HAP-1 (cell line): ENCODE measurements around the gene ROGDI.

Experiments
- DNase-seq, 2 experiments: peaks; one replicate each; pipeline ENCODE4 v3.0.0-alpha.2; 2016 to 2020; ENCODE audit warnings: low spot score in 2 of 2
- H3K27me3 ChIP-seq: fragments of 250-450 bp; sonication (Bioruptor Pico); 2 replicates; pipeline ENCODE4 v1.5.1; 2020; ENCODE audit warnings: low read depth, mild to moderate bottlenecking, moderate library complexity
- H3K36me3 ChIP-seq: fragments of 250-450 bp; sonication (Bioruptor Pico); replicated peaks from 2 replicates; pipeline ENCODE4 v1.5.1; 2020; ENCODE audit warnings: mild to moderate bottlenecking
- H3K4me1 ChIP-seq: fragments of 250-450 bp; sonication (Bioruptor Pico); 2 replicates; pipeline ENCODE4 v1.5.1; 2020; ENCODE audit warnings: mild to moderate bottlenecking
- H3K4me3 ChIP-seq: fragments of 250-450 bp; sonication (Bioruptor Pico); 2 replicates; pipeline ENCODE4 v1.5.1; 2020; ENCODE audit warnings: mild to moderate bottlenecking, moderate library complexity
- H3K9me3 ChIP-seq: fragments of 250-450 bp; sonication (Bioruptor Pico); 2 replicates; pipeline ENCODE4 v1.5.1; 2020; ENCODE audit warnings: mild to moderate bottlenecking, moderate library complexity
- in situ Hi-C: fragments of 300-500 bp; cut with MboI; formaldehyde crosslinking; loops from 3 replicates; pipeline ENCODE4 v1.14.3; 2020; ENCODE audit warnings: low sequenced_read_pairs, inconsistent platforms, mixed read lengths

ROGDI gene

DNA sequence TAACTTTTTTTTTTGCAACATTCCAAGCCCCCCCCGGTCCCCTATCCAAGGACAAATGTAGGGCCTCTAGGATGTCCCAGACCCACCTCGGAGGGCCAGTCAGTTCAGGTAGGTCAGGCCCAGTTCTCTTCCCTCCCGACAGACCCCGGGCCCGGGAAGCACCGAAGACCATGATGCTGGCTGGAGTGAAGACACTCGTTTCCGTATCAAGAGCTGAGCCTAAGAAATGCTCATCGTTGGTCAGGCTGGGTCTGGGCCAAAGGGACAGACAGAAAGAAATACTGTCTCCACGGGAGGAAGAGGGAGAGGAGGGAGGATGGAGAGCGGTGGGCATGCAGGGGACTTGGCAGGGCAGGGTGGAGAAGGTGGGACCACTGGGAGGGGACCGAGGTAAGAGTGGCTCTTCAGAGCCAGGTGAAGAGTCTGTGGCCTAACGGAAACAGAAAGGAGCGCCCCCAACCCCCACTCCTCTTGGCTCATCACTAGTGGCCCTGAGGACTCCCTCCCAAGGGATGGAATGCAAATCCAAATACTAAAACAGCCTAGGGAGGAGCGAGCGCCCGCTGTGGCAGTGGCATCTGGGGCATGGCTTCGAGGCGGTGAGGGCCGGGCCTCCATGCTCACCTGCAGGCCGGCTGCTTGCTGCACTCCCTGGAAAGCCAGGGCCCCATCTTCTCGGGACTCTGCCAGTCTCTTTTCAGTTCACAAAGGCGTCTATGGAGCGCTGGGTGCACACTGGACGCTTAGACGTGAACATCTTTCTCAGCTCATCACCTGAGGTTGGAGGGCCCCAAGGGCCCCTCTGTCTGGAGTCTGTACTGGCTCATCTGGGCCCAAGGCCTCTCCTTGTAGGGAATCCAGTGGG lies 1.7 kb upstream of the ROGDI start:
- no peaks in the 10 kb centered on the region for H3K9me3 ChIP-seq
- in situ Hi-C loops = no loop called here
- H3K36me3 ChIP-seq = peaks cover 39% of the 10 kb centered on the region
- H3K4me1 ChIP-seq = peaks cover 12% of the 10 kb centered on the region
- no peak overlapping the region for H3K4me3 ChIP-seq
- no peaks in the 10 kb centered on the region for H3K27me3 ChIP-seq
- no peak for DNase-seq

DNA sequence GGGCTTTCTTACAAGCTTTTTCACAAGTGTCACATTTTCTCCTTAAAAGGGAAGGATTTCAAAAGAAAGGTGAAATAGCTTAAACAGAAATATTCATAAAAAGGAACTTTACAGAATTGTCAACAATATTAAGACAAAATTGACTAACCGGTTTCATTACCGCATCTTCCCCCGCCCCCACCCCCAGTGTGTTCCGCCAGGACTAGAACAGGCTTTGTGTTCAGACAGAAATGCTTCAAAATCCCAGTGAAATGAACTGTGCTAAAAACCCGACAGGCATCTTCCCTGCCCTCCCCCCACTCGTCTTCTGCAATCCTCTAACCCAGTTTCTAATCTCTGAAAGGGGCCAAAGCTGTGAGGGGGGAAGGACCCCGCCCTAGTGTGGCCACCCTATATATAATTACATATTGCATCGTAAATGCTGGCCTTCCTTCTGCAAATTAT lies 990 bp upstream of the ROGDI start:
- H3K36me3 ChIP-seq = peaks cover 34% of the 10 kb centered on the region
- H3K9me3 ChIP-seq = no peaks in the 10 kb centered on the region
- in situ Hi-C loops = no loop called here
- H3K4me1 ChIP-seq = peaks cover 12% of the 10 kb centered on the region
- DNase-seq = no peak
- H3K27me3 ChIP-seq = no peaks in the 10 kb centered on the region
- peak overlapping the region; percentile 59 for H3K4me3 ChIP-seq

DNA sequence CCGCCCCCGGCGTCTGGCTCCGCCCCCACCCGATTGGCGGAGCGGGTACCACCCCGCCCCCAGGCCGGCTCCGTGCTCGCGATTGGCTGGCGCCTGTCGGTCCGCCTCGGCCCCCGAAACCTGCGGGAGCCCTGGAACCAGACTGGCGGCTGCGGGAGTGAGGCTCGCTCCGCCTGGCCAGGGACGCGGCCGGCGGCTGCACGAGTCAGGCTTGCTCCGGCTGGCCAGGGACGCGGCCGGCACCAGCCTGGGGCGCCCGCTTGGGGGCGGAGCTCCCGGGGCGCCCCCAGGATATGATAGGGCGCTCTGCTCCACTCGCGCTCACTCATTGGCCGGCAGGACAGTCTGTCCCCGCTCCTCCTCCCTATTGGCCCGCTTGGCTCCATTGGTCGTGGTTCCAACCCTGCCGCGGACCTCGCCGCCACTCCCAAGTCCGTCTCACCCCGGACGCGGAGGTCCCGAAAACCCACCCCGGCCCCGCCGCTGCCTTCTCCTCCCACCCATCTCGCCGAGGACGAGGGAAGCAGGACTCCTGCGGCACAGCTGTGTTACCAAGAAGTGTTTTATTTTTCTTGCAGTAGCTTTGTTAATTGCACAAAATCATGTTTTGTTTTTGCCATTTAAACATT lies 340 bp upstream of the ROGDI start:
- no peaks in the 10 kb centered on the region for H3K27me3 ChIP-seq
- DNase-seq = peak; percentile 94 to 95

DNA sequence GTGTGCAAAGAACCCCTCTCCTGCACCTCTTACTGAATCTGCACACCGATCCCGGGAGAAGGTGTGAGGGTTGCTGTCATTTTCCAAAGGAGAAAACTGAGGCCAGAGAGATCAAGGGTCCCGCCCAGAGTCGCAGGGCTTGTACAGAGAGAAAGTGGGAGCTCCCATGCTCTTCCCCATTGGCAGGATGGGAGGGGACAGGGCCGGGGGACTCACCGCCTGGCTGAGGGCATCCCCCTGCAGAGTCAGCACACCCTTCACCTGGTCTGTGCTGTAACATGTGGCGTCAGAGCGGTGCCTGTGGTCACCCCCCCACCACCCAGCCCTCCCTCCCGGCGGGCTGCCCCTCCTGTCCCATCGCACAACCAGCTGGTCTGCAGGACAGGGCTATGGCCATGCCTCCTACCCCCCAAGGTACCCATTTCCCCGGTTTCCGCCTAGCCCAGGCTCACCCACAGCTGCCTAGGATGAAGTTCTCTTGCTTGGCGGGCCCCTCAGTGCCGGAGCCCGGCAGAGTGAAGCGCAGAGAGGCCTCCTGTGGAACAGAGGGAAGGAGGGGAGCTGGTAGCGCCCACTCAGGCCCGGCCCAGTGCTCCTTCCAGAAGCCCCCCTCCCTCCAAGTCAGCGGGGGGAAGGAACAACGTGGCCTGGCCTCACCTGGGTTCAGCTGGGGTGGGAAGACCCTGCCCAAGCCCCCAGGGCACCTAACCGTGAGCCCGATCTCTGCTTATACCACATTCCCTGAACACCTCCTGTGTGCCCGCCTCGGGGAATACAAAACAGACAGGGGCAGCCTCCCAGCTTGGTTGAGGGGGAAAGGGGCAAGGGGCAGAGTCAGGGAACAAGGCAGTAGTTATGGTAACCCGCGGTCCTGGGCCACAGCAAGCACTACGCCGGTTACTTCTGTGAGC lies 1.1 kb downstream of the ROGDI start:
- no peaks in the 10 kb centered on the region for H3K27me3 ChIP-seq
- H3K9me3 ChIP-seq = no peaks in the 10 kb centered on the region
- H3K4me3 ChIP-seq = peak overlapping the region; percentile 59
- H3K4me1 ChIP-seq = peaks cover 12% of the 10 kb centered on the region
- DNase-seq = no peak
- H3K36me3 ChIP-seq = peaks cover 21% of the 10 kb centered on the region
- in situ Hi-C loops = no loop called here

More for the DNA sequence above, 340 bp upstream of the ROGDI start:
- no peaks in the 10 kb centered on the region for H3K9me3 ChIP-seq
- H3K36me3 ChIP-seq = peaks cover 29% of the 10 kb centered on the region
- H3K4me3 ChIP-seq = peak overlapping the region; percentile 59
- peaks cover 12% of the 10 kb centered on the region for H3K4me1 ChIP-seq
- in situ Hi-C loops = no loop called here

DNA sequence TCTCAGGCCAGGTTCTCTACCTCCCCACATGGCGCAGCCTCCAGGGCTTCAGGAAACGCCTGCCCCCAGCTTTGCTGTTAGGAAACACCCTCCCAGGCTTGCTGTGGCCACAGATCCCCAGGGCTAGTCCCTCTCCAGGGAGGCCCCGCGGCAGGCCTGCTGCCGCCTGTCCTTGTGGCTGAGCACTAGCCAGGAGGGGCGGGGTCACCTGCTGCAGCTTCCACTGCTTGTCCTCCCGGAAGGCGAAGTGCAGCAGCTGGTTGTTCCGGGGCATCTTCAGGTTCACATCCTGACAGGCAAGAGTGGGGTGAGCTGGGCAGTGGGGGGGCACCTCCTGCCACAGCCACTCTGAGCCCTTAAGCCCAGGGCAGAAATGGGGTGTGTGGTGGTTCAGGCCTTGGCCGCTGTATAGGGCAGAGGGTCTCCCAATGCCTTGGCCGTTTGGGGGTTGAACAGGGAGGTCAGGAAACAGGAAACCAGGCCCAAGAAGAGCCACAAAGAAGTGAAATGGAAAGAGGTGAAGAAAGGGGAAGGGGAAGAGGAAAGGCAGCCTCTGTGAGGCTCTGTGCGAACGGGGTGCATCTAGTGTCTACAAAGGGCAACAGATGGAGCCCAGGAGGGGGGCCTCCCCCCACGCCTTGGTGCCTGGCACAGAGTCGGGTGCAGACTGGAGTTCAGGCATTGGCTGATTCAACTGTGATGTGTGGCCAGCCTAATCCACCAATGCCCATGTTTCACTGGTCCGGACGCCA lies 2.0 kb downstream of the ROGDI start:
- Histone ChIP-seq H3K4me1 (peaks cover 12% of the 10 kb centered on the region), H3K36me3 (peaks cover 18% of the 10 kb centered on the region), H3K4me3 (no peak overlapping the region), H3K9me3 (no peaks in the 10 kb centered on the region), H3K27me3 (no peaks in the 10 kb centered on the region)
- in situ Hi-C loops = no loop called here
- DNase-seq = peak in 1 of 2 experiments; percentile 28

DNA sequence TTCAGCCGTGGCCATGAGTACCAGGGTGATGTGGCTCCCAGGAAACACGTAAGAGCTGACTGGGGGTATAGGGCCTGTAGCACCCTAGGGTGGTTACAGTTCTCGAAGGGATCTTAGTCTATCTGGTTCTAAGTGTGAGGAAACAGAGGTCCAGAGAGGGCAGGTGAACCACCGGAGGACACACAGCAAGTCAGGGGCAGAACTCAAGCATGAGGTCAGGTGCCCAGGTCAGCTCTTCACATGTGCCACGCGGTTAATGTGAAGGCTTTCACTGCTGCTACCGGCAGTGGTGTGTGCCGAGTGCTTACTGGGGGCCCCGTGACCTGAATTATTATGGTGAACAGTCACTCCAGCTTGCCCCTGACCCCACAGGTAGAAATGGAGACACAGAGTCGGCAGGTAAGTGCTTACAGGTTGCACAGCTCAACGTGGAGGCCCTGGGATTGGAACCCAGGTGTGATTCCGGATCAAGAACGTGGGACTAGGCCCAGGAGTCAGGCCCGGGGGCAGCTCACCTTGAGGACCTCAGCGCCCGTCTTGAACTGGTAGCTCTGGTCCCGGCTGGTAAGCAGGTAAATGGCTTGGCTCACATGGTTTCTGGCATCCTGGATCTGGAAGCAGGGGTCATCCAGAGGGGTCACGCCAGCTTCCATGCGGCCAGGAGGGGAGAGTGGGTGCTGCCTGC lies 3.1 kb downstream of the ROGDI start:
- Histone ChIP-seq H3K27me3 (no peaks in the 10 kb centered on the region), H3K36me3 (peaks cover 8% of the 10 kb centered on the region), H3K4me3 (no peak overlapping the region), H3K4me1 (peaks cover 12% of the 10 kb centered on the region), H3K9me3 (no peaks in the 10 kb centered on the region)
- in situ Hi-C loops = no loop called here
- DNase-seq = no peak

DNA sequence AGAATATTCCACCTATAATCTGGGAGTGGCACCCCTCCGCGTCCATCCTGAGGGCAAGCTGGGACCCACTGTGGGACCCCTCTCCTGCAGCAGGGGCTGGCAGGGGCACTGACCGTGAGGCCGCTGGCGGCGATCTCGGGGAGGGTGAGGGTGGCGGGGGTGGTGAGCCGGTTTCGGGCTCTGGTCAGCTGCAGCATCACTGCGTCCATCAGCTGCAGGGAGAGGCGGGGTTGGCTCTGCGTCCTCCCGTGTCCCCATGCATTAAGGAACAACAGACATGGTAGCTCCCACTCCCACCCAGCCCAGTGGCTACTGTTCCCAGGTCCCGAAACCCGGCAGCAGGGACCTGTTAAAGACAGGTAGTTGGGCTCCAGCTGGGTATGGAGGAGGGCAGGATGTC lies 4.0 kb downstream of the ROGDI start:
- Histone ChIP-seq H3K4me3 (no peak overlapping the region), H3K4me1 (peaks cover 8% of the 10 kb centered on the region), H3K9me3 (no peaks in the 10 kb centered on the region), H3K36me3 (0 out of 2 replicates have a peak, but pooled peaks cover 3% of the 10 kb centered on the region), H3K27me3 (no peaks in the 10 kb centered on the region)
- in situ Hi-C loops = no loop called here
- no peak for DNase-seq

DNA sequence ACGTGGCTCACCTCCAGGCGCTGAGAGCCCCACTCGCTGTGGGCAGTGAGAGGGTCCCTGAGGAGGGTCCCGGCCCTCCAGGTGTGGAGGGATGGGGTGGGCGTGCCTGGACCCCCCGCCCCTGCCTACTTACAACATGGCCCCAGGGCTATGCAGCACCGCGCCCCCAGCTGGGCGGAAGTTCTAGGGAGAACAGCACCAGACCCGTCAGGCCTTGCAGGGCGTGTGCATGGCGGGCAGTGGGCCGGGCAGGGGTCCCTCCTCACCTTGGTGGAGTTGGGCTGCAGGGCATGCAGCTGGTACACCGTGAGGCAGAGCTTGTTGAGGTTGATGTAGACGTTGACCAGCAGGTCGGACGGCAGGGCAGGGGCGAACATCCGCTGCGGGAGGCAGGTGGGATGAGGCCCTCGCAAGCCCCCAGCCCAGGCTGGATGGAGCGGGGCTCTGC lies 4.6 kb downstream of the ROGDI start:
- Histone ChIP-seq H3K4me3 (no peak overlapping the region), H3K4me1 (peaks cover 4% of the 10 kb centered on the region; the same call in 1 of the 2 replicates), H3K9me3 (no peaks in the 10 kb centered on the region), H3K27me3 (no peaks in the 10 kb centered on the region), H3K36me3 (0 out of 2 replicates have a peak, but pooled peaks cover 3% of the 10 kb centered on the region)
- in situ Hi-C loops = no loop called here
- no peak for DNase-seq

DNA sequence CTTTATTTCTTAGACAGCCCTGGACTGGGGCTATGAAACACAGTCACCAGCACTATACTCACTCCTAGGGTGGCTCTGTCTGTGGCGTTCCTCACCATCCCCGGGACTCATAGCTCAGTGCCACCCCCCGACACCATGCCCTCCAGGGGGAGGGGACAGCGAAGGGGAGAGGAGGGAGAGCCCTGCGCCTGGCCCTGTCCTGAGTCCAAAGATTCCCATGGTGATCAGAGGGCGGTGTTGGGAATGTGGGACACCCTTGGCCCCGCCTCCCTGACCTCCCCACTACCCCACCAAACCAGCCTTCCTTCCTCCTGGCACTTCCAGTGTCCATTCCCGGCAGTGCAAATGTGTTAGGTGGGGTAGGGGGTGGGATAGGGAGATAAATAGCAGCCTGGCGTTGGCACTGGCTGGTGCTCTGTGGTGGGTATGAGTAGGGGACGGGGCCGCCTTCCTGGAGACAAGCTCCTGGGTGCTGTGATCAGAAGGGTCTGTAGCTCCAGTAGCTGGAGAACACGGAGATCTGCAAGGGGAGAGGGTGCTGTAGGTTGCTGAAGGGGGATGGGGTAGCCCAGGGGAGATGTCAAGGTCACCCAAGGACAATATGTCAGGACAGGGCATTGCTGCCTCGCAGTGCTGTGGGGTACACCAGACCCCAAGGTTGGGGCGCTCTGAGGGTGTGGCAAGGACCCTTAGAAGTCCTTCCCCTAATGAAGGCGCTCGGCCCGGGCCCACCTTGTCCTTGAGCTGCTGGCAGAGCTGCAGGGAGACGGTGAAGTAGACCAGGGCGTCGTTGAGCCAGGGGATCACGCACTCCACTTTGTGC lies 5.2 kb downstream of the ROGDI start:
- H3K4me3 ChIP-seq = no peak overlapping the region
- DNase-seq = no peak
- in situ Hi-C loops = no loop called here
- no peaks in the 10 kb centered on the region for H3K9me3 ChIP-seq
- H3K27me3 ChIP-seq = no peaks in the 10 kb centered on the region
- H3K4me1 ChIP-seq = peaks cover 4% of the 10 kb centered on the region; the same call in 1 of the 2 replicates
- 0 out of 2 replicates have a peak, but pooled peaks cover 3% of the 10 kb centered on the region for H3K36me3 ChIP-seq

DNA sequence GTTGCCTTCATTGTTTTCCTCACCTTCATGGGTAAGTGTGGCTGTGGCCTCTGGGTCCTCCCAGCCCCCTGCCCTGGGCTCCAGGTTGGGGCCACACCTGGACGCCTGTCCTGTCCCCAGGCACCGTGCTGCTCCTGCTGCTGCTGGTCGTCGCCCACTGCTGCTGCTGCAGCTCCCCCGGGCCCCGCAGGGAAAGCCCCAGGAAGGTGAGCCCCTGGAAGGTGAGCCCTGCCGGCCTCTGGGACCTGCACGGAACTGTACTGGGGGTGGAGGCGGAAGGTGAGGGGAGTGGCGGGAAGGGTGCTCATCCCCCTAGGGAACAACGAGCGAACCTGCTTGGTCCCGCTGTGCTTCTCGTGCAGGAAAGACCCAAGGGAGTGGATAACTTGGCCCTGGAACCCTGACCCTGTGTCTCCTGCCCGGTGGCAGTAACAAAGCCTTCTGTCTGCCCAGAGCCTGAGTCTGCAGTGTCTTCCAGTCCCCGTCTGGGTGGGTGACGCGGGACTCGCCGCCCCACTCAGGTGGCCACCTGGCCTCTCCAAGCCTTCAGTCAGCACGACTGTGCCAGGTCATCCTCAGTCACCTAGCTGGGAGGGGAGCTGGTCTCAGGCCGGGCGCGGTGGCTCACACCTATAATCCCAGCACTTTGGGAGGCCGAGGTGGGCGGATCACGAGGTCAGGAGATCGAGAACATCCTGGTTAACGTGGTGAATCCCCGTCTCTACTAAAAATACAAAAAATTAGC lies 6.4 kb downstream of the ROGDI start:
- Histone ChIP-seq H3K4me3 (no peak overlapping the region), H3K36me3 (0 out of 2 replicates have a peak, but pooled peaks cover 3% of the 10 kb centered on the region), H3K27me3 (no peaks in the 10 kb centered on the region), H3K4me1 (no peaks in the 10 kb centered on the region), H3K9me3 (no peaks in the 10 kb centered on the region)
- in situ Hi-C loops = no loop called here
- no peak for DNase-seq

DNA sequence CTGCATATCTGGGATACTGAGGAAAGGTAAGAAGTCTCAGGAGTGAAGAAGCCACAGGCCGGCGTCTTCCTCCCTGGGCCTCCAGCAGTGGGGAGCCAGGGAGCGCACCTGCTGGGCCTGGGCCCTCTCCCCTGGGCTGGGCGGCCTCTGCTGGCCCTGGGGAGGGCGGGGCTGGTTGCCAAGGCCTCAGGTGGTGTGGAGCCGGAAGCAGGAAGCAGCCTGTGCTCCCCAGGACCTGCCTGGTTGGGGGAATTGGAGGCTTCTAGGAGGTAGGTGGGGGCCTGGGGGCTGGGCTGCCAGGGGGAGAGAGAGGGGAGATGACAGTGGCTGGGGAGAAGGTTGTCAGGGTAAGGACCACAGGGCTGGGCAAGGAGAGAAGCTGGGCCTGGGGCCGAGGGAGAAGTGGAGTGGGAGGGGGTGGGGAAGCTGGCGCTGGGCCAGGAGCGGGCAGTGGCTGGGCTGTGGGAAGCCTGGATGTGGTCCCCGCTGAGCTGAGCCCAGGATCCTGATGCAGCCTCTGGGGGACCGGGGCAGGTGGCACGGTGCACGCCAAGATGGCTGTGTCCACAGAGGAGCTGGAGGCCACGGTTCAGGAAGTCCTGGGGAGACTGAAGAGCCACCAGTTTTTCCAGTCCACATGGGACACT lies 7.1 kb downstream of the ROGDI start, which contains the start of gene SMIM22:
Gene SMIM22 (plus strand): TSS at position 189 of the 647 bp plus-strand sequence. CDS start 366 bp downstream, at position 555.
- in situ Hi-C loops = no loop called here
- DNase-seq = no peak
- Histone ChIP-seq H3K4me1 (no peaks in the 10 kb centered on the region), H3K36me3 (0 out of 2 replicates have a peak, but pooled peaks cover 2% of the 10 kb centered on the region), H3K9me3 (no peaks in the 10 kb centered on the region), H3K27me3 (no peaks in the 10 kb centered on the region), H3K4me3 (no peak within 1 kb of the TSS)
